Esophagus mucosa (tissue), 1 donor: ENCODE measurements around the gene URM1. TPM values are rescaled to one million over a fixed set of nuclear protein-coding genes. Genes with fewer than 3 reads are reported as not detected.
A peak's percentile ranks its signal among the peaks of the same experiment; 100 is the strongest.

Experiments used
- ATAC-seq: fragments of 200-7000 bp; cut with Tn5 transposase; one replicate; pipeline ENCODE4 v1.9.1; 2020
- total RNA-seq: library from RNA; stranded (reverse); gene quantifications from one replicate; pipeline ENCODE4 v1.2.4, GENCODE V29; 2023
- donor health status: DM: yes; HTN: yes; CAD: no.

Gene URM1
- total RNA-seq, 1 donor from 2014 or later = 38.5 TPM

GRCh38 chr9:128388150-128388549 lies 17.0 kb downstream of the URM1 start:
- no peak for ATAC-seq

GRCh38 chr9:128389395-128390149 lies 18.4 kb downstream of the URM1 start:
- no peak for ATAC-seq

- no peak for ATAC-seq
Observed at GRCh38 chr9:128390150-128390812, 19.1 kb downstream of the URM1 start.

GRCh38 chr9:128390813-128391711 lies 19.9 kb downstream of the URM1 start:
- ATAC-seq = no peak

GRCh38 chr9:128391956-128392301 lies 20.8 kb downstream of the URM1 start:
- no peak for ATAC-seq

- no peak for ATAC-seq
Observed at GRCh38 chr9:128392302-128393144, 21.3 kb downstream of the URM1 start.

GRCh38 chr9:128393145-128393775 lies 22.1 kb downstream of the URM1 start:
- peak; percentile 5 for ATAC-seq

GRCh38 chr9:128393970-128394369 lies 22.8 kb downstream of the URM1 start:
- no peak for ATAC-seq

GRCh38 chr9:128394379-128395168 lies 23.4 kb downstream of the URM1 start:
- no peak for ATAC-seq

- ATAC-seq = peak; percentile 26
Observed at GRCh38 chr9:128396970-128397613, 25.9 kb downstream of the URM1 start.

- no peak for ATAC-seq
Observed at GRCh38 chr9:128397831-128398230, 26.7 kb downstream of the URM1 start.

- no peak for ATAC-seq
Observed at GRCh38 chr9:128399861-128400260, 28.7 kb downstream of the URM1 start.

GRCh38 chr9:128404560-128404959 lies 33.4 kb downstream of the URM1 start:
- ATAC-seq = no peak

- no peak for ATAC-seq
Observed at GRCh38 chr9:128405077-128405779, 34.1 kb downstream of the URM1 start.

- no peak for ATAC-seq
Observed at GRCh38 chr9:128405780-128406171, 34.6 kb downstream of the URM1 start.

GRCh38 chr9:128406848-128407391 lies 35.7 kb downstream of the URM1 start:
- no peak for ATAC-seq

GRCh38 chr9:128408963-128409431 lies 37.8 kb downstream of the URM1 start:
- no peak for ATAC-seq

GRCh38 chr9:128409450-128409849 lies 38.3 kb downstream of the URM1 start:
- ATAC-seq = no peak

GRCh38 chr9:128409978-128410377 lies 38.8 kb downstream of the URM1 start:
- no peak for ATAC-seq
